Right ventricle myocardium inferior (tissue), 1 donor: Measurements from ENCODE around the gene EGR2. TPM values are rescaled to one million over a fixed set of nuclear protein-coding genes. Genes with fewer than 3 reads are reported as not detected.
"Not testable (repeated sequence)": the region's sequence is repeated elsewhere in the genome, so short reads cannot be mapped to it uniquely, and the experiment has no call there.

Experiments used
- ATAC-seq: fragments of 200-7000 bp; cut with Tn5 transposase; one replicate; pipeline ENCODE4 v1.9.1; 2020; ENCODE audit warnings: mild to moderate bottlenecking, moderate library complexity
- DNase-seq: peaks from one replicate; pipeline ENCODE4 v3.0.0; 2021; ENCODE audit errors: missing footprints
- intact Hi-C: fragments of 100-400 bp; cut with DNase I; formaldehyde crosslinking; loops from one replicate; pipeline ENCODE4 v1.11.0; 2022
- total RNA-seq: library from RNA; stranded (reverse); fragmentation: NEBNext Ultra II Directional; extraction: Animal tissue kit (Norgen Biotek cat#: 25700); gene quantifications from one replicate; pipeline ENCODE4 v1.2.1, GENCODE V29; 2021
- donor health status: DM: no; HTN: yes; CAD: no; lungs with severe emphysema.

The EGR2 gene
- total RNA-seq, 1 donor from 2014 or later, result 1.0 TPM

- ATAC-seq (peak; percentile 95), DNase-seq (peak; percentile 93)
Measured at GRCh38 chr10:62804356-62805230, 11.6 kb downstream of the EGR2 start, which contains the start of gene ADO. TSS of gene ADO (plus strand) at chr10:62804720. CDS start at chr10:62805060, 340 bp downstream.

GRCh38 chr10:62803724-62804355 is 12.3 kb downstream of the EGR2 start:
- DNase-seq (peak; percentile 70), ATAC-seq (peak; percentile 45)
- intact Hi-C loops, result no loop called here

More at GRCh38 chr10:62804356-62805230, 11.6 kb downstream of the EGR2 start, which contains the start of gene ADO:
- intact Hi-C loops, result no loop called here

GRCh38 chr10:62801871-62802270 is 14.3 kb downstream of the EGR2 start:
- DNase-seq, result no peak
- intact Hi-C loops, result no loop called here

GRCh38 chr10:62796896-62797295 is 19.3 kb downstream of the EGR2 start:
- intact Hi-C loops, result no loop called here
- DNase-seq, result no peak
- ATAC-seq, result no peak

More at GRCh38 chr10:62801871-62802270, 14.3 kb downstream of the EGR2 start:
- no peak for ATAC-seq

- intact Hi-C loops, result no loop called here
- DNase-seq (no peak), ATAC-seq (no peak)
Measured at GRCh38 chr10:62795762-62796161, 20.4 kb downstream of the EGR2 start.

- intact Hi-C loops, result no loop called here
- DNase-seq (no peak), ATAC-seq (peak; percentile 31)
Measured at GRCh38 chr10:62795100-62795499, 21.1 kb downstream of the EGR2 start.

GRCh38 chr10:62794306-62794705 is 21.9 kb downstream of the EGR2 start:
- intact Hi-C loops, result no loop called here
- ATAC-seq, result no peak
- no peak for DNase-seq

GRCh38 chr10:62792261-62792660 is 23.9 kb downstream of the EGR2 start:
- ATAC-seq, result no peak
- intact Hi-C loops, result no loop called here
- no peak for DNase-seq

- DNase-seq (no peak), ATAC-seq (no peak)
- intact Hi-C loops, result no loop called here
Measured at GRCh38 chr10:62790571-62790970, 25.6 kb downstream of the EGR2 start.

- DNase-seq (no peak), ATAC-seq (no peak)
- intact Hi-C loops, result no loop called here
Measured at GRCh38 chr10:62790019-62790555, 26.1 kb downstream of the EGR2 start.

- ATAC-seq (peak; percentile 68), DNase-seq (no peak)
- intact Hi-C loops, result no loop called here
Measured at GRCh38 chr10:62788861-62789467, 27.2 kb downstream of the EGR2 start.

GRCh38 chr10:62788285-62788684 is 27.9 kb downstream of the EGR2 start:
- DNase-seq, intact Hi-C loops, ATAC-seq: not testable (repeated sequence)

GRCh38 chr10:62784537-62784936 is 31.6 kb downstream of the EGR2 start:
- ATAC-seq, result not testable (repeated sequence)

GRCh38 chr10:62779487-62780248 is 36.5 kb downstream of the EGR2 start:
- no peak for DNase-seq
- intact Hi-C loops, result no loop called here
- ATAC-seq, result no peak

More at GRCh38 chr10:62784537-62784936, 31.6 kb downstream of the EGR2 start:
- DNase-seq, intact Hi-C loops: not testable (repeated sequence)

- DNase-seq (no peak), ATAC-seq (no peak)
- intact Hi-C loops, result no loop called here
Measured at GRCh38 chr10:62778125-62778524, 38.0 kb downstream of the EGR2 start.

GRCh38 chr10:62772186-62772974 is 43.8 kb downstream of the EGR2 start:
- DNase-seq (no peak), ATAC-seq (peak; percentile 61)
- intact Hi-C loops, result no loop called here

GRCh38 chr10:62769574-62770242 is 46.5 kb downstream of the EGR2 start:
- DNase-seq (no peak), ATAC-seq (peak; percentile 49)
- intact Hi-C loops, result loop anchor here (5.0 kb wide), 1 partner anchor 137 kb away; no protein-coding TSS in a partner anchor
